OCI-LY7 (cell line): ENCODE measurements around the gene RBM47. TPM values are rescaled to one million over a fixed set of nuclear protein-coding genes. Genes with fewer than 3 reads are reported as not detected.
"Not testable (repeated sequence)": the region's sequence is repeated elsewhere in the genome, so short reads cannot be mapped to it uniquely, and the experiment has no call there.

Experiments
- BruUV-seq: library from RNA; stranded (reverse); fragments of 400-500 nt; replicated peaks from 2 replicates; lab custom pipeline; 2021; lab: Mats Ljungman, UMichigan
- CTCF ChIA-PET: fragments of 300-600 bp; sonication (Branson Sonifier 250); formaldehyde crosslinking; loops from one replicate; lab custom pipeline; 2022; ENCODE audit warnings: antibody characterized with exemption; ENCODE audit not compliant: unreplicated experiment; lab: Charles Lee
- POLR2A ChIA-PET: fragments of 300-600 bp; sonication (Branson Sonifier 250); formaldehyde crosslinking; loops from one replicate; lab custom pipeline; 2022; ENCODE audit warnings: antibody characterized with exemption; lab: Charles Lee
- DNase-seq: peaks from one replicate; pipeline ENCODE4 v3.0.0-alpha.2; 2015; ENCODE audit warnings: low spot score
- H2AFZ ChIP-seq: fragments of 200-600 bp; sonication (generic), shearing (Covaris generic); 2 replicates; pipeline ENCODE4 v1.6.1; 2014; ENCODE audit warnings: mild to moderate bottlenecking, antibody characterized with exemption, low read length, moderate library complexity
- H3K27ac ChIP-seq: fragments of 200-600 bp; sonication (generic); 2 replicates; pipeline ENCODE4 v1.5.1; 2014; ENCODE audit warnings: mixed run types, low read depth, mild to moderate bottlenecking, moderate library complexity, low read length, inconsistent platforms; ENCODE audit not compliant: poor library complexity, severe bottlenecking
- H3K36me3 ChIP-seq: fragments of 200-600 bp; sonication (generic); 2 replicates; pipeline ENCODE4 v1.6.1; 2014; ENCODE audit warnings: mild to moderate bottlenecking, antibody characterized with exemption, low read length, moderate library complexity, mixed read lengths; ENCODE audit not compliant: insufficient read depth
- H3K4me1 ChIP-seq: fragments of 200-600 bp; sonication (generic); 2 replicates; pipeline ENCODE4 v1.5.1; 2014; ENCODE audit warnings: mild to moderate bottlenecking, low read length; ENCODE audit not compliant: insufficient read depth, poor library complexity, severe bottlenecking
- H3K4me2 ChIP-seq: fragments of 200-600 bp; sonication (generic); 2 replicates; pipeline ENCODE4 v1.6.1; 2014; ENCODE audit warnings: mild to moderate bottlenecking, low read length
- H3K4me3 ChIP-seq: fragments of 200-600 bp; sonication (generic); 2 replicates; pipeline ENCODE4 v1.5.1; 2014; ENCODE audit warnings: mild to moderate bottlenecking, low read depth, low read length; ENCODE audit not compliant: poor library complexity, severe bottlenecking
- H3K79me2 ChIP-seq: fragments of 200-600 bp; sonication (generic); 2 replicates; pipeline ENCODE4 v1.6.1; 2016; ENCODE audit warnings: low read depth, mild to moderate bottlenecking, low read length, moderate library complexity, mixed read lengths; ENCODE audit not compliant: insufficient read depth
- H3K9me2 ChIP-seq: fragments of 200-600 bp; sonication (generic); 2 replicates; pipeline ENCODE4 v1.6.1; 2016; ENCODE audit warnings: mild to moderate bottlenecking, low read length, mixed read lengths; ENCODE audit not compliant: insufficient read depth
- H3K9me3 ChIP-seq: fragments of 200-600 bp; sonication (generic); 2 replicates; pipeline ENCODE4 v1.6.1; 2014; ENCODE audit warnings: mild to moderate bottlenecking, mixed run types, low read length, mixed read lengths
- H4K20me1 ChIP-seq: fragments of 200-600 bp; sonication (generic); 2 replicates; pipeline ENCODE4 v1.6.1; 2014; ENCODE audit warnings: mild to moderate bottlenecking, antibody characterized with exemption, low read length, moderate library complexity, mixed read lengths; ENCODE audit not compliant: insufficient read depth
- EZH2phosphoT487 ChIP-seq: fragments of 200-600 bp; sonication (generic); IDR thresholded peaks from 2 replicates; pipeline ENCODE4 v1.6.1; 2018; ENCODE audit warnings: low read depth, borderline replicate concordance, mild to moderate bottlenecking, mixed run types, antibody characterized with exemption, low read length, moderate library complexity, mixed read lengths
- intact Hi-C: fragments of 100-400 bp; cut with micrococcal nuclease; formaldehyde crosslinking; loops from one replicate; pipeline ENCODE4 v1.10.0; 2022; ENCODE audit not compliant: unreplicated experiment
- total RNA-seq, 2 experiments: library from RNA; depleted of rRNA in 1 of 2; stranded (reverse); fragments of >200 nt in 1 of 2; shearing (Covaris generic) in 1 of 2; gene quantifications; 2 replicates each; pipeline ENCODE4 v1.2.3, GENCODE V29; 2014 to 2022
- TF ChIP-seq, protein P1 (sequence below): fragments of 200-600 bp; sonication (generic); conservative IDR thresholded peaks from 2 replicates; pipeline ENCODE4 v1.5.1; 2014; ENCODE audit warnings: mild to moderate bottlenecking, antibody characterized with exemption, low read length, moderate library complexity, mixed read lengths

Gene RBM47
- total RNA-seq, 2 experiments from 2014 or later: 5.3 to 14.2 TPM

DNA sequence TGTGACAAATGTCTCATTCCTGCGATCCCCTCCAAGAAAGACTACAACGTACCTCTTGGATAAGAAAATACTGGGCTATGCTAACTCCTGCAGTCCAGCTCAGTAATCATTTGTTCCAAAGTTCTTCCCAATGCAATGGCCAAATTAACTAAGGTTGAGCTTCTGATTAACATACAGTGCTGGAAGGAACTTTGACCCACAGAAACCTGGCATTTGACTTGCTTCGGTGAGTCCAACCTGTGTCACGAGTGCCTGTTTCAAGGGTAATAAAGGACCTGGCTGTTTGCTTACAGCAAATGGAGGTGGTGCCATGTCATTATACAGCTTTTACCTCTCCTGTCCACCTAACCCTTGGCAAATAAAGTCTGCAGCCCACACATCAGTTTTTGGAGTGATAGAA lies 83.2 kb downstream of the RBM47 start:
- no peaks in the 10 kb centered on the region for H3K36me3 ChIP-seq
- H3K9me3 ChIP-seq: no peaks in the 10 kb centered on the region
- no peaks in the 10 kb centered on the region for H3K9me2 ChIP-seq
- TF ChIP-seq EZH2phosphoT487: no peak
- TF ChIP-seq, protein P1, sequence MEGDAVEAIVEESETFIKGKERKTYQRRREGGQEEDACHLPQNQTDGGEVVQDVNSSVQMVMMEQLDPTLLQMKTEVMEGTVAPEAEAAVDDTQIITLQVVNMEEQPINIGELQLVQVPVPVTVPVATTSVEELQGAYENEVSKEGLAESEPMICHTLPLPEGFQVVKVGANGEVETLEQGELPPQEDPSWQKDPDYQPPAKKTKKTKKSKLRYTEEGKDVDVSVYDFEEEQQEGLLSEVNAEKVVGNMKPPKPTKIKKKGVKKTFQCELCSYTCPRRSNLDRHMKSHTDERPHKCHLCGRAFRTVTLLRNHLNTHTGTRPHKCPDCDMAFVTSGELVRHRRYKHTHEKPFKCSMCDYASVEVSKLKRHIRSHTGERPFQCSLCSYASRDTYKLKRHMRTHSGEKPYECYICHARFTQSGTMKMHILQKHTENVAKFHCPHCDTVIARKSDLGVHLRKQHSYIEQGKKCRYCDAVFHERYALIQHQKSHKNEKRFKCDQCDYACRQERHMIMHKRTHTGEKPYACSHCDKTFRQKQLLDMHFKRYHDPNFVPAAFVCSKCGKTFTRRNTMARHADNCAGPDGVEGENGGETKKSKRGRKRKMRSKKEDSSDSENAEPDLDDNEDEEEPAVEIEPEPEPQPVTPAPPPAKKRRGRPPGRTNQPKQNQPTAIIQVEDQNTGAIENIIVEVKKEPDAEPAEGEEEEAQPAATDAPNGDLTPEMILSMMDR: no peak
- no peak overlapping the region for H3K27ac ChIP-seq
- peaks cover 21% of the 10 kb centered on the region for H3K4me1 ChIP-seq
- H3K79me2 ChIP-seq: no peaks in the 10 kb centered on the region
- H2AFZ ChIP-seq: peak overlapping the region; percentile 23; the same call in 1 of the 2 replicates
- no peak overlapping the region for H3K4me3 ChIP-seq
- ChIA-PET POLR2A (interaction anchor here (0.6 to 1.6 kb wide), 4 partner anchors 9 to 171 kb away, joined by 3 to 6 read pairs (median 5); no protein-coding TSS in a partner anchor), CTCF (interaction anchor here (0.6 kb wide), 1 partner anchor 30 kb away, joined by 3 read pairs; no protein-coding TSS in a partner anchor)
- no peak for DNase-seq
- intact Hi-C loops: no loop called here
- no TSS peak for BruUV-seq
- no peak overlapping the region for H3K4me2 ChIP-seq
- H4K20me1 ChIP-seq: no peaks in the 10 kb centered on the region

DNA sequence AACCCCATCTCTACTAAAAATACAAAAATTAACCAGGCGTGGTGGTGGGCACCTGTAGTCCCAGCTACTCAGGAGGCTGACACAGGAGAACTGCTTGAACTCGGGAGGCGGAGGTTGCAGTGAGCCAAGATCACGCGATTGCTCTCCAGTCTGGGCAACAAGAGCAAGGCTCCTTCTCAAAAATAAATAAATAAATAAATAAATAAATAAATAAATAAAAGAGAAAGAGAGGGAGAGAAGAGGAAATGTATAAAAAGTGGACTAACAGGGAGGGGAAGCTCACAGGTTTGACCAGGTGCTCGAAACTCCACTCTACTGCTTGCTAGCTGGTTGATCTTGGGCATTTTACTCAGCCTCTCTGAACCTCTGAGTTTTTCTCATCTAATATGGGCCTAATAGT lies 84.2 kb downstream of the RBM47 start:
- DNase-seq, CTCF ChIA-PET, H3K36me3 ChIP-seq, H4K20me1 ChIP-seq, BruUV-seq, H3K27ac ChIP-seq, H3K4me3 ChIP-seq, H3K9me3 ChIP-seq, H3K79me2 ChIP-seq, intact Hi-C loops, H3K9me2 ChIP-seq, H2AFZ ChIP-seq, H3K4me2 ChIP-seq: not testable (repeated sequence)
- peaks cover 13% of the 10 kb centered on the region for H3K4me1 ChIP-seq
- POLR2A ChIA-PET: interaction anchor here (0.6 to 1.6 kb wide), 4 partner anchors 8 to 75 kb away, joined by 4 to 6 read pairs (median 5); no protein-coding TSS in a partner anchor

DNA sequence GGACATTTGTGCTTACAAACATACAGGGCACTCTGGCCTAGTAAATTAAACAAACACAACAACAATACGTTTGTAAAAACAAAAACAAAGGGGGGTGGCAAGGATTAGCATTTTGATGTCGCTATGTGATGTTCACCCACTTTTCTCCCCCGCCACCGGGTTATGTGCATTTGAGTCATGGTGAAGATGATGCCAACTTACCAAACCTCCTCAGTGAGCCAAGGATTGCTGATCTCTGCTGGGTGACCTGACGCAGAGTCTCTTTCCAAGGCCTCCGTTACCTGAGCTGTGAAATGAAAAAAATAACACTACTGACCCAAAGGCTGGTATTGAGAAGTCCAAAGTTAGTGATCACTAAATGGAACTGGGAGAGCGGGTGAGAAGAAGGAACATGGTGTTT lies 85.4 kb downstream of the RBM47 start:
- no peak overlapping the region for H3K27ac ChIP-seq
- no peaks in the 10 kb centered on the region for H4K20me1 ChIP-seq
- no peaks in the 10 kb centered on the region for H3K9me3 ChIP-seq
- H3K36me3 ChIP-seq: no peaks in the 10 kb centered on the region
- H3K4me3 ChIP-seq: no peak overlapping the region
- no peaks in the 10 kb centered on the region for H3K79me2 ChIP-seq
- no peaks in the 10 kb centered on the region for H3K9me2 ChIP-seq
- no peak overlapping the region for H3K4me2 ChIP-seq
- TF ChIP-seq, protein P1: no peak
- no peak for TF ChIP-seq EZH2phosphoT487
- no peak for DNase-seq
- H2AFZ ChIP-seq: no peak overlapping the region
- ChIA-PET POLR2A (interaction anchor here (0.6 to 0.8 kb wide), 3 partner anchors 13 to 29 kb away, joined by 3 to 4 read pairs (median 3); no protein-coding TSS in a partner anchor), CTCF (no interaction called here)
- no TSS peak for BruUV-seq
- peaks cover 9% of the 10 kb centered on the region for H3K4me1 ChIP-seq
- intact Hi-C loops: no loop called here
